Sigmoid colon (tissue), 7 donors: Measurements from ENCODE around the gene IL1RAPL1. TPM values are rescaled to one million over a fixed set of nuclear protein-coding genes. Genes with fewer than 3 reads are reported as not detected.

Source experiments
- DNase-seq: peaks from one replicate; pipeline ENCODE4 v3.0.0-alpha.2; 2019
- H3K27ac ChIP-seq, 4 donors: fragments of 200-600 bp; sonication (generic); one replicate each; pipeline ENCODE4 v1.5.1; 2016 to 2019; ENCODE audit warnings: mild to moderate bottlenecking in 1 of 4
- H3K27me3 ChIP-seq, 3 donors: fragments of 200-600 bp; sonication (generic); one replicate each; pipeline ENCODE4 v1.5.1; 2019; ENCODE audit warnings: mild to moderate bottlenecking in 1 of 3
- H3K36me3 ChIP-seq, 4 donors: fragments of 200-600 bp; sonication (generic); one replicate each; pipeline ENCODE4 v1.5.1; 2016 to 2019
- H3K4me1 ChIP-seq, 4 donors: fragments of 200-600 bp; sonication (generic); one replicate each; pipeline ENCODE4 v1.5.1; 2017 to 2019
- H3K4me3 ChIP-seq, 4 donors: fragments of 200-600 bp; sonication (generic); one replicate each; pipeline ENCODE4 v1.5.1; 2017 to 2019; ENCODE audit warnings: mild to moderate bottlenecking in 2 of 4, moderate library complexity in 1 of 4
- H3K9me3 ChIP-seq, 4 donors: fragments of 200-600 bp in 3 of 4; sonication (generic) in 3 of 4; one replicate each; pipeline versions ENCODE4 v1.5.1 to v1.6.1; 2013 to 2019
- EP300 ChIP-seq, 4 donors: sonication (generic); formaldehyde crosslinking; IDR thresholded peaks; one replicate each; pipeline ENCODE4 v1.6.1; 2017; ENCODE audit warnings: antibody characterized with exemption in 4 of 4
- POLR2A ChIP-seq, 2 donors: fragments of 450-650 bp; IDR thresholded peaks; one replicate each; pipeline ENCODE4 v1.6.1; 2016; ENCODE audit warnings: antibody characterized with exemption in 2 of 2, mild to moderate bottlenecking in 2 of 2, moderate library complexity in 2 of 2
- POLR2AphosphoS5 ChIP-seq, 4 donors: sonication (generic); formaldehyde crosslinking; IDR thresholded peaks; one replicate each; pipeline ENCODE4 v1.6.1; 2017; ENCODE audit warnings: antibody characterized with exemption in 4 of 4
- WGBS, 2 donors: extraction: QIAGEN DNeasy Blood & Tissue Kit; methylation state at CpG; one replicate each; pipeline ENCODE4 v1.1.7; 2013; 5-methylcytosine and 5-hydroxymethylcytosine counted together
- intact Hi-C: fragments of 100-400 bp; cut with DNase I; formaldehyde crosslinking; loops from one replicate; pipeline ENCODE4 v1.15.1; 2023
- polyA plus RNA-seq, 3 donors: library from polyadenylated mRNA; stranded (reverse); fragments of 200-250 nt; gene quantifications; one replicate each; pipeline ENCODE4 v1.2.3, GENCODE V29; 2013
- total RNA-seq, 4 donors: library from RNA; depleted of rRNA; stranded (reverse); fragments of >200 nt; gene quantifications; one replicate each; pipeline ENCODE4 v1.1.0, GENCODE V29; 2016
- TF ChIP-seq, protein P1 (sequence below), 4 experiments: fragments of 450-650 bp in 3 of 4; fragments of 200-600 bp in 1 of 4; IDR thresholded peaks; one replicate each; pipeline ENCODE4 v1.5.1; 2016 to 2019; ENCODE audit warnings: antibody characterized with exemption in 4 of 4, mild to moderate bottlenecking in 3 of 4, moderate library complexity in 2 of 4
- donor health status: healthy with polysubstance abuse.
- donor health status: Bipolar disorder and iron deficiency.
- donor health status: healthy.

The IL1RAPL1 gene
- total and polyA plus RNA-seq, 7 donors: 0.07 to 2.5 (median 1.2) TPM; not detected in 2

DNA sequence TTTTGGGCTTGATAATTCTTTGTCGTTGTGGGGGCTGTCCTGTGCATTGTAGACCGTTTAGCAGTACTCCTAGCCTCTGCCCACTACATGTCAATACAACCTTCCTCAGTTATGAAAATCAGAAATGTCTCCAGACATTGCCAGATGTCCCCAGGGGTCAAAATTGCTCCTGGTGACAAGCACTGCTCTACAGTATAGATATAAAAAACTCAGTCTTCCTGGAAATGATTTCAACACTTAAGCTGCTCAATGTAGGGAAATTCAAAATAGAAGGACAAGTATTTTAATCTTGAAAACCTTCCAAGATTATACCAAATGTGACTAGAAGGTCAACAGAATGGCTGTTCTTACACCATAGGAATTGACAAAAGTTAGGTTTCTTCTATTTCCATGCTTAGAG, 1339.4 kb downstream of the IL1RAPL1 start:
- H3K36me3 ChIP-seq: no peaks in the 10 kb centered on the region
- no peak overlapping the region for H3K27ac ChIP-seq
- no peak for DNase-seq
- 83 to 85% methylated on average over 2 of the region's 2 CpGs for WGBS, 2 donors
- H3K4me3 ChIP-seq: no peak overlapping the region
- TF ChIP-seq POLR2A (IDR thresholded peaks at IDR 0.05): no peak
- no peak for TF ChIP-seq POLR2AphosphoS5 (IDR thresholded peaks at IDR 0.05)
- TF ChIP-seq, protein P1, sequence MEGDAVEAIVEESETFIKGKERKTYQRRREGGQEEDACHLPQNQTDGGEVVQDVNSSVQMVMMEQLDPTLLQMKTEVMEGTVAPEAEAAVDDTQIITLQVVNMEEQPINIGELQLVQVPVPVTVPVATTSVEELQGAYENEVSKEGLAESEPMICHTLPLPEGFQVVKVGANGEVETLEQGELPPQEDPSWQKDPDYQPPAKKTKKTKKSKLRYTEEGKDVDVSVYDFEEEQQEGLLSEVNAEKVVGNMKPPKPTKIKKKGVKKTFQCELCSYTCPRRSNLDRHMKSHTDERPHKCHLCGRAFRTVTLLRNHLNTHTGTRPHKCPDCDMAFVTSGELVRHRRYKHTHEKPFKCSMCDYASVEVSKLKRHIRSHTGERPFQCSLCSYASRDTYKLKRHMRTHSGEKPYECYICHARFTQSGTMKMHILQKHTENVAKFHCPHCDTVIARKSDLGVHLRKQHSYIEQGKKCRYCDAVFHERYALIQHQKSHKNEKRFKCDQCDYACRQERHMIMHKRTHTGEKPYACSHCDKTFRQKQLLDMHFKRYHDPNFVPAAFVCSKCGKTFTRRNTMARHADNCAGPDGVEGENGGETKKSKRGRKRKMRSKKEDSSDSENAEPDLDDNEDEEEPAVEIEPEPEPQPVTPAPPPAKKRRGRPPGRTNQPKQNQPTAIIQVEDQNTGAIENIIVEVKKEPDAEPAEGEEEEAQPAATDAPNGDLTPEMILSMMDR (IDR thresholded peaks at IDR 0.05): no peak
- no peak for TF ChIP-seq EP300 (IDR thresholded peaks at IDR 0.05)
- intact Hi-C loops: no loop called here
- no peaks in the 10 kb centered on the region for H3K4me1 ChIP-seq
- no peaks in the 10 kb centered on the region for H3K27me3 ChIP-seq
- no peaks in the 10 kb centered on the region for H3K9me3 ChIP-seq

DNA sequence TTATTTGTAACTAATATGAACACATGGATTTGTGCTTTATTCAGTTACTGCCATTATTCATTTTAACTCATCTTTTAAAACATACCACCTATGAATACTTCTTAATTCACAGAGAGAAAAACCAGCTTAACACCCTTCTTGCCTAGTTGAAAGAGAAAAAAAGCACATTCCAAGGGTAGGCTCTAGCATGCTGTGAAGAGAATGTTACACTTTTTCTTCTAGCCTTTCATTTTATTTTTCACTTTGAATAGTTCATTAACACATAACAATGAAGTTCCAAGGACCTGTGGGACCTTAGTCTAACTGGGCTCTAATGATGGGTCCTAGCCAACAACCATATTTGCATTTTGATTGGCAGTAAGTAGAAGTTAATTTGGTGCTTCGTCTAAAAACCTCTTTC, 1348.2 kb downstream of the IL1RAPL1 start:
- intact Hi-C loops: no loop called here
- H3K9me3 ChIP-seq: no peaks in the 10 kb centered on the region
- no peaks in the 10 kb centered on the region for H3K36me3 ChIP-seq
- H3K4me3 ChIP-seq: no peak overlapping the region
- 70 to 75% methylated on average over 1 of the region's 1 CpG for WGBS, 2 donors
- no peaks in the 10 kb centered on the region for H3K27me3 ChIP-seq
- no peaks in the 10 kb centered on the region for H3K4me1 ChIP-seq
- no peak overlapping the region for H3K27ac ChIP-seq
- TF ChIP-seq EP300 (IDR thresholded peaks at IDR 0.05): no peak
- TF ChIP-seq, protein P1 (IDR thresholded peaks at IDR 0.05): no peak
- no peak for TF ChIP-seq POLR2A (IDR thresholded peaks at IDR 0.05)
- TF ChIP-seq POLR2AphosphoS5 (IDR thresholded peaks at IDR 0.05): no peak
- no peak for DNase-seq

DNA sequence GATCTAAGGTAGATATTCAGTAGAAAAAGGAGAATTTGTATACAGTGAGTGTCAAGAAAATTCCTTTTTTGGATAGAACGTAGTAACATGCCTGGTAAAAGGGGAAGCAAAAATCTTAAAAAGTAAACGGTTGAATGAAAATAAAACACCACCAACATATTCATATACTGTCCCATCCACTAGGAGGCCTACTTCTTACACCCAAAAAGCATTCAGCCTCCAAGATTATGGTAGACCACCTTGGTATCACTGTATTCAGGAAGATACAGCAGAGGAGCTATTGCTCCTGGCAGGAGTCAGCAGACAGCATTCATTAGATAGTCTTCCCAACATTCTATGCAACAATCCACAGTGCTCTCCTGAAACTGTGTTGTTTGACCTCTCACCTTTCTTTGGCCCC, 1353.5 kb downstream of the IL1RAPL1 start:
- no peak overlapping the region for H3K4me3 ChIP-seq
- intact Hi-C loops: no loop called here
- TF ChIP-seq POLR2A (IDR thresholded peaks at IDR 0.05) (no peak), EP300 (IDR thresholded peaks at IDR 0.05) (no peak), POLR2AphosphoS5 (IDR thresholded peaks at IDR 0.05) (no peak)
- TF ChIP-seq, protein P1 (IDR thresholded peaks at IDR 0.05): no peak
- H3K4me1 ChIP-seq: no peaks in the 10 kb centered on the region
- no peaks in the 10 kb centered on the region for H3K27me3 ChIP-seq
- no peaks in the 10 kb centered on the region for H3K36me3 ChIP-seq
- no peak for DNase-seq
- 77 to 85% methylated on average over 2 of the region's 2 CpGs for WGBS, 2 donors
- no peak overlapping the region for H3K27ac ChIP-seq
- no peaks in the 10 kb centered on the region for H3K9me3 ChIP-seq

DNA sequence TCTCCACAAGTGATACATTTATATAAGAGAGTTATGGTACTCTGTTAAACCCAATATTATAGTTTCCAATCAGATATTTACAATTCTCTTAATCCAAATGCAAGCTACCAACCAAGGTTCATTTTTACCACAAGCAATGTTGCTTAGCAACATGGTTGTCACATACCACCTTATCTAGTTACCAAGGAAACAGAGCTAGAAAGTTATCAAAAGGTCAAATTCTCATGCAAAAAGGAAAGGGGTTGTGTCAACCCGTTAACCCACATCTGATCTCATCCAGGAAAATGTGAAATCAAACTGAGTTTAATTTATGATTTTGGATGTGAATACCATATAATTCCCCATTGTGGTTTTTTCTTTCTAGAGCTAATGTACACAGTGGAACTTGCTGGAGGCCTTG, 1354.0 kb downstream of the IL1RAPL1 start:
- Histone ChIP-seq H3K4me1 (no peaks in the 10 kb centered on the region), H3K27ac (no peak overlapping the region), H3K4me3 (no peak overlapping the region), H3K36me3 (no peaks in the 10 kb centered on the region), H3K27me3 (no peaks in the 10 kb centered on the region), H3K9me3 (no peaks in the 10 kb centered on the region)
- DNase-seq: no peak
- no peak for TF ChIP-seq POLR2A (IDR thresholded peaks at IDR 0.05)
- TF ChIP-seq, protein P1 (IDR thresholded peaks at IDR 0.05): no peak
- no peak for TF ChIP-seq EP300 (IDR thresholded peaks at IDR 0.05)
- no peak for TF ChIP-seq POLR2AphosphoS5 (IDR thresholded peaks at IDR 0.05)
- 7 to 25% methylated on average over 1 of the region's 1 CpG for WGBS, 2 donors
- intact Hi-C loops: no loop called here

DNA sequence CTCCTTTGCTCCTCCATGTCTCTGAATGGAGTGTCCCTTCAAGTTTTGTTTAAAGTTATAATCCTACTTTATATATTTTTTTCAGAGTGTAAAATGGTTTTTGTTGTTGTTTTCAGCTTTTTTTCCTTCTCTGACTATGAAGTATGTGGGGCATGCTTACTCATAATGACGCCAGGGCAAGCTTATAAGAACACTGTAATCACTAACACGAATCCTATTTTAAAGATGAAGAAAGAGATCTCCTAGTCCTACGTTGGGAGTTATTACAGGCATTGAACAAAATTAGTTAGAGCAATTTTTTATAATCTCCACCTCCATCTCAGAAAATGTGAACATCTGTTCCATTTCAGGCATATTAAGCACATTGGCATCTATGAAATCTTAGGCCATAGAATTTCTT, 1360.0 kb downstream of the IL1RAPL1 start:
- no peaks in the 10 kb centered on the region for H3K36me3 ChIP-seq
- no peak overlapping the region for H3K4me3 ChIP-seq
- TF ChIP-seq, protein P1 (IDR thresholded peaks at IDR 0.05): no peak
- TF ChIP-seq POLR2A (IDR thresholded peaks at IDR 0.05): no peak
- 84 to 88% methylated on average over 3 of the region's 3 CpGs for WGBS, 2 donors
- H3K27ac ChIP-seq: no peak overlapping the region
- intact Hi-C loops: no loop called here
- DNase-seq: no peak
- no peaks in the 10 kb centered on the region for H3K9me3 ChIP-seq
- H3K27me3 ChIP-seq: no peaks in the 10 kb centered on the region
- H3K4me1 ChIP-seq: no peaks in the 10 kb centered on the region
